Head of caudate nucleus (tissue), 42 donors: ENCODE data around the gene PRRC1.

Source experiments
- DNase-seq, 42 donors: peaks; one replicate each; pipeline versions ENCODE4 v3.0.0 to v3.0.0-alpha.2; 2020 to 2021; ENCODE audit warnings: mixed read lengths in 7 of 42
- intact Hi-C: fragments of 100-400 bp; cut with DNase I; formaldehyde crosslinking; loops from one replicate; pipeline ENCODE4 v1.15.0; 2022

PRRC1 gene

GRCh38 chr5:127596501-127596900, 79.1 kb downstream of the PRRC1 start:
- DNase-seq = no peak
- intact Hi-C loops = no loop called here

- intact Hi-C loops = no loop called here
- no peak for DNase-seq
Measured at GRCh38 chr5:127599320-127599719, 81.9 kb downstream of the PRRC1 start.

- no peak for DNase-seq
- intact Hi-C loops = no loop called here
Measured at GRCh38 chr5:127599847-127600246, 82.4 kb downstream of the PRRC1 start.

GRCh38 chr5:127601111-127601510, 83.7 kb downstream of the PRRC1 start:
- intact Hi-C loops = no loop called here
- DNase-seq = no peak

- intact Hi-C loops = no loop called here
- no peak for DNase-seq
Measured at GRCh38 chr5:127601601-127602000, 84.2 kb downstream of the PRRC1 start.

GRCh38 chr5:127602481-127602880, 85.0 kb downstream of the PRRC1 start:
- intact Hi-C loops = no loop called here
- no peak for DNase-seq

GRCh38 chr5:127602896-127603844, 85.7 kb downstream of the PRRC1 start:
- DNase-seq = no peak
- intact Hi-C loops = no loop called here
